GM18868 (cell line): ENCODE data around the gene DNAJB8.
A peak's percentile ranks its signal among the peaks of the same experiment; 100 is the strongest.

Source experiments
- ATAC-seq: cut with Tn5 transposase; IDR thresholded peaks from one replicate; pipeline ENCODE4 v1.9.1; 2021; ENCODE audit warnings: mild to moderate bottlenecking, moderate library complexity; ENCODE audit not compliant: unreplicated experiment

Gene DNAJB8

GRCh38 chr3:128466840-128467541 is at the start of gene DNAJB8:
Gene DNAJB8 (minus strand): TSS chr3:128466890. CDS start chr3:128463245, 3,645 bp downstream.
- no peak for ATAC-seq

GRCh38 chr3:128515967-128516366 is 49.3 kb upstream of the DNAJB8 start:
- ATAC-seq, result no peak

GRCh38 chr3:128508852-128509251 is 42.2 kb upstream of the DNAJB8 start:
- no peak for ATAC-seq

- ATAC-seq, result no peak
Observed at GRCh38 chr3:128506754-128507153, 40.1 kb upstream of the DNAJB8 start.

- ATAC-seq, result no peak
Observed at GRCh38 chr3:128505771-128506170, 39.1 kb upstream of the DNAJB8 start.

GRCh38 chr3:128504963-128505730 is 38.5 kb upstream of the DNAJB8 start:
- ATAC-seq, result no peak

GRCh38 chr3:128504533-128504915 is 37.8 kb upstream of the DNAJB8 start:
- no peak for ATAC-seq

- no peak for ATAC-seq
Observed at GRCh38 chr3:128503751-128504532, 37.3 kb upstream of the DNAJB8 start.

GRCh38 chr3:128503164-128503651 is 36.5 kb upstream of the DNAJB8 start:
- ATAC-seq, result no peak

- no peak for ATAC-seq
Observed at GRCh38 chr3:128502712-128503111, 36.0 kb upstream of the DNAJB8 start.

- no peak for ATAC-seq
Observed at GRCh38 chr3:128501431-128501830, 34.7 kb upstream of the DNAJB8 start.

GRCh38 chr3:128500556-128500955 is 33.9 kb upstream of the DNAJB8 start:
- ATAC-seq, result no peak

- ATAC-seq, result no peak
Observed at GRCh38 chr3:128499724-128500275, 33.1 kb upstream of the DNAJB8 start.

GRCh38 chr3:128498901-128499530 is 32.3 kb upstream of the DNAJB8 start:
- ATAC-seq, result no peak

GRCh38 chr3:128498127-128498626 is 31.5 kb upstream of the DNAJB8 start:
- ATAC-seq, result no peak

GRCh38 chr3:128497305-128498126 is 30.8 kb upstream of the DNAJB8 start:
- peak; percentile 43 for ATAC-seq

- no peak for ATAC-seq
Observed at GRCh38 chr3:128496602-128497304, 30.1 kb upstream of the DNAJB8 start.

- ATAC-seq, result no peak
Observed at GRCh38 chr3:128496019-128496601, 29.4 kb upstream of the DNAJB8 start.
